GM12891 (cell line): ENCODE data around the gene PNN.
"Not testable (repeated sequence)": the region's sequence is repeated elsewhere in the genome, so short reads cannot be mapped to it uniquely, and the experiment has no call there.

Source experiments
- DNase-seq: peaks from one replicate; pipeline ENCODE4 v3.0.0; 2011; ENCODE audit warnings: low spot score; ENCODE audit not compliant: insufficient read length
- FAIRE-seq: peaks from 2 replicates; lab custom pipeline; 2011; peaks lifted over from hg19 to GRCh38; lab: Jason Lieb, UNC
- PAX5 ChIP-seq: IDR thresholded peaks from 2 replicates; pipeline ENCODE4 v1.6.1; 2011; ENCODE audit warnings: low read length, moderate library complexity, mild to moderate bottlenecking; ENCODE audit not compliant: insufficient read depth, severe bottlenecking
- POLR2A ChIP-seq: IDR thresholded peaks from 2 replicates; pipeline ENCODE4 v1.6.1; 2011; ENCODE audit warnings: low read depth, low read length, control low read depth
- POLR2AphosphoS5 ChIP-seq: IDR thresholded peaks from 2 replicates; pipeline ENCODE4 v1.6.1; 2011; ENCODE audit warnings: low read depth, low read length, control low read depth
- POU2F2 ChIP-seq: IDR thresholded peaks from 2 replicates; pipeline ENCODE4 v1.6.1; 2011; ENCODE audit warnings: low read depth, mild to moderate bottlenecking, control low read depth, low read length, moderate library complexity
- SPI1 ChIP-seq: IDR thresholded peaks from 2 replicates; pipeline ENCODE4 v1.6.1; 2011; ENCODE audit warnings: low read depth, low read length, control low read depth
- TAF1 ChIP-seq: IDR thresholded peaks from 2 replicates; pipeline ENCODE4 v1.6.1; 2011; ENCODE audit warnings: low read depth, low read length, control low read depth

Gene PNN

GRCh38 chr14:39228509-39229221, 53.6 kb downstream of the PNN start:
- DNase-seq (no peak), FAIRE-seq (no peak)
- TF ChIP-seq PAX5 (no peak), POLR2A (no peak), POLR2AphosphoS5 (no peak), POU2F2 (no peak), SPI1 (no peak), TAF1 (no peak)

- DNase-seq (no peak), FAIRE-seq (peak; percentile 69)
- TF ChIP-seq PAX5 (no peak), SPI1 (peak; percentile 84), POU2F2 (no peak)
Observed at GRCh38 chr14:39229222-39229543, 54.1 kb downstream of the PNN start.

- no peak for TF ChIP-seq PAX5
- TF ChIP-seq POLR2AphosphoS5 = no peak
- no peak for TF ChIP-seq POU2F2
- TF ChIP-seq TAF1 = no peak
- no peak for TF ChIP-seq SPI1
- no peak for TF ChIP-seq POLR2A
- DNase-seq (no peak), FAIRE-seq (no peak)
Observed at GRCh38 chr14:39229601-39230110, 54.6 kb downstream of the PNN start.

- DNase-seq = no peak
- FAIRE-seq = no peak
- TF ChIP-seq POU2F2 = no peak
- no peak for TF ChIP-seq PAX5
- TF ChIP-seq POLR2AphosphoS5 = no peak
- TF ChIP-seq SPI1 = no peak
- no peak for TF ChIP-seq POLR2A
Observed at GRCh38 chr14:39230416-39231035, 55.5 kb downstream of the PNN start.

- not testable (repeated sequence) for DNase-seq
- peak; percentile 66 for FAIRE-seq
Observed at GRCh38 chr14:39231751-39232553, 56.9 kb downstream of the PNN start.
